Measurements from ENCODE around the gene MMP28.

- TF ChIP-seq CTCF (IDR thresholded peaks at IDR 0.05 in 8 of 11, conservative IDR thresholded peaks at IDR 0.05 in 3 of 11) (no peak), POLR2AphosphoS5 (IDR thresholded peaks at IDR 0.05) (no peak)
Observed at GRCh38 chr17:35717475-35717874, 78.0 kb downstream of the MMP28 start.
